IMR-90 (cell line): ENCODE measurements around the gene PPIL4. TPM values are rescaled to one million over a fixed set of nuclear protein-coding genes. Genes with fewer than 3 reads are reported as not detected.

Source experiments
- ATAC-seq: fragments of 200-7000 bp; cut with Tn5 transposase; 2 replicates; pipeline ENCODE4 v1.9.1; 2020; ENCODE audit warnings: low read depth, mild to moderate bottlenecking, moderate library complexity
- BruUV-seq: library from RNA; stranded (reverse); fragments of 400-500 nt; replicated peaks from 2 replicates; lab custom pipeline; 2021; lab: Mats Ljungman, UMichigan
- CTCF ChIA-PET: fragments of 300-600 bp; formaldehyde crosslinking; extraction: SDS; loops from one replicate; lab custom pipeline; 2021; ENCODE audit warnings: antibody characterized with exemption; lab: Yijun Ruan, JAX
- POLR2A ChIA-PET: fragments of 300-600 bp; sonication (Branson Sonifier 250); formaldehyde crosslinking; loops from one replicate; lab custom pipeline; 2022; ENCODE audit warnings: antibody characterized with exemption; ENCODE audit not compliant: unreplicated experiment; lab: Charles Lee
- DNase-seq: peaks from one replicate; pipeline ENCODE4 v3.0.0; 2013
- H2AFZ ChIP-seq: replicated peaks from 2 replicates; pipeline ENCODE3; 2013; ENCODE audit warnings: low read length, mild to moderate bottlenecking; ENCODE audit not compliant: poor library complexity
- H2AK5ac ChIP-seq: 2 replicates; pipeline ENCODE4 v1.6.1; 2013; ENCODE audit warnings: low read depth, low read length, inconsistent platforms
- H2AK9ac ChIP-seq: replicated peaks from 2 replicates; pipeline ENCODE3; 2013; ENCODE audit warnings: mild to moderate bottlenecking, low read depth, low read length, moderate library complexity; ENCODE audit not compliant: poor library complexity
- H2BK120ac ChIP-seq: 2 replicates; pipeline ENCODE4 v1.6.1; 2013; ENCODE audit warnings: low read depth, low read length, inconsistent platforms
- H2BK15ac ChIP-seq: 3 replicates; pipeline ENCODE4 v1.6.1; 2013; ENCODE audit warnings: low read depth, low read length, inconsistent platforms
- H2BK20ac ChIP-seq: 2 replicates; pipeline ENCODE4 v1.6.1; 2013; ENCODE audit warnings: low read depth, mild to moderate bottlenecking, inconsistent platforms, low read length, moderate library complexity
- H2BK5ac ChIP-seq: 2 replicates; pipeline ENCODE4 v1.6.1; 2013; ENCODE audit warnings: mild to moderate bottlenecking, low read depth, low read length, inconsistent platforms; ENCODE audit not compliant: poor library complexity, severe bottlenecking
- H3K14ac ChIP-seq: replicated peaks from 2 replicates; pipeline ENCODE4 v1.6.1; 2013; ENCODE audit warnings: low read depth, low read length, inconsistent platforms
- H3K18ac ChIP-seq: 2 replicates; pipeline ENCODE4 v1.6.1; 2013; ENCODE audit warnings: low read depth, low read length, control low read depth
- H3K23ac ChIP-seq: 2 replicates; pipeline ENCODE4 v1.6.1; 2013; ENCODE audit warnings: low read depth, low read length, inconsistent platforms
- H3K27ac ChIP-seq: 2 replicates; pipeline ENCODE4 v1.5.1; 2013; ENCODE audit warnings: mild to moderate bottlenecking, control low read depth, low read length; ENCODE audit not compliant: insufficient read depth
- H3K27me3 ChIP-seq: 2 replicates; pipeline ENCODE4 v1.6.1; 2013; ENCODE audit warnings: low read length; ENCODE audit not compliant: control insufficient read depth, insufficient read depth
- H3K36me3 ChIP-seq: 2 replicates; pipeline ENCODE4 v1.6.1; 2013; ENCODE audit warnings: low read length, mixed read lengths; ENCODE audit not compliant: control insufficient read depth, insufficient read depth
- H3K4ac ChIP-seq: 2 replicates; pipeline ENCODE4 v1.6.1; 2013; ENCODE audit warnings: low read depth, low read length, inconsistent platforms
- H3K4me1 ChIP-seq: 2 replicates; pipeline ENCODE4 v1.6.1; 2013; ENCODE audit warnings: low read length, mixed read lengths; ENCODE audit not compliant: control insufficient read depth, insufficient read depth
- H3K4me2 ChIP-seq: 2 replicates; pipeline ENCODE4 v1.6.1; 2013; ENCODE audit warnings: low read depth, mild to moderate bottlenecking, control low read depth, low read length, moderate library complexity
- H3K4me3 ChIP-seq: 2 replicates; pipeline ENCODE4 v1.5.1; 2013; ENCODE audit warnings: low read depth, mild to moderate bottlenecking, control low read depth, low read length, moderate library complexity; ENCODE audit not compliant: insufficient read depth
- H3K56ac ChIP-seq: 2 replicates; pipeline ENCODE4 v1.6.1; 2013; ENCODE audit warnings: low read length, inconsistent platforms; ENCODE audit not compliant: insufficient read depth; ENCODE audit errors: extremely low read depth
- H3K79me1 ChIP-seq, 2 experiments: 2 replicates each; pipeline ENCODE4 v1.6.1; 2013; ENCODE audit warnings: low read length in 2 of 2, inconsistent platforms in 1 of 2, low read depth in 1 of 2
- H3K9ac ChIP-seq: 2 replicates; pipeline ENCODE4 v1.6.1; 2013; ENCODE audit warnings: low read depth, low read length, control low read depth
- H3K9me1 ChIP-seq: 2 replicates; pipeline ENCODE4 v1.6.1; 2013; ENCODE audit warnings: low read length, inconsistent platforms; ENCODE audit not compliant: insufficient read depth
- H3K9me3 ChIP-seq: 2 replicates; pipeline ENCODE4 v1.6.1; 2013; ENCODE audit warnings: low read length; ENCODE audit not compliant: control insufficient read depth, insufficient read depth
- H4K20me1 ChIP-seq: 2 replicates; pipeline ENCODE4 v1.6.1; 2013; ENCODE audit warnings: low read length, inconsistent platforms; ENCODE audit not compliant: insufficient read depth
- H4K5ac ChIP-seq: 2 replicates; pipeline ENCODE4 v1.6.1; 2013; ENCODE audit warnings: mild to moderate bottlenecking, low read depth, low read length, control low read depth
- H4K8ac ChIP-seq, 2 experiments: 2 replicates each; pipeline ENCODE4 v1.6.1; 2013; ENCODE audit warnings: low read depth in 2 of 2, low read length in 2 of 2, control low read depth in 1 of 2, inconsistent platforms in 1 of 2
- H4K91ac ChIP-seq: 2 replicates; pipeline ENCODE4 v1.6.1; 2013; ENCODE audit warnings: low read depth, low read length, inconsistent platforms; ENCODE audit not compliant: insufficient read depth
- BHLHE40 ChIP-seq: fragments of 150-350 bp; IDR thresholded peaks from 2 replicates; pipeline ENCODE4 v1.6.1; 2016; ENCODE audit warnings: mild to moderate bottlenecking, low read depth, low read length
- CHD1 ChIP-seq: IDR thresholded peaks from 2 replicates; pipeline ENCODE4 v1.6.1; 2012; ENCODE audit warnings: low read depth, low read length, improper control_type of control experiment
- FOS ChIP-seq: fragments of 150-350 bp; IDR thresholded peaks from 2 replicates; pipeline ENCODE4 v1.6.1; 2016; ENCODE audit warnings: low read depth, low read length
- MAFK ChIP-seq: IDR thresholded peaks from 2 replicates; pipeline ENCODE4 v1.6.1; 2012; ENCODE audit warnings: low read depth, low read length, improper control_type of control experiment
- MXI1 ChIP-seq: IDR thresholded peaks from 2 replicates; pipeline ENCODE4 v1.6.1; 2012; ENCODE audit warnings: low read depth, mild to moderate bottlenecking, low read length, moderate library complexity, borderline replicate concordance
- NFE2L2 ChIP-seq: fragments of 150-350 bp; IDR thresholded peaks from 2 replicates; pipeline ENCODE4 v1.6.1; 2016; ENCODE audit warnings: low read depth, mild to moderate bottlenecking, low read length
- POLR2A ChIP-seq: IDR thresholded peaks from 2 replicates; pipeline ENCODE4 v1.6.1; 2012; ENCODE audit warnings: mild to moderate bottlenecking, low read depth, low read length
- RAD21 ChIP-seq: IDR thresholded peaks from 2 replicates; pipeline ENCODE4 v1.6.1; 2012; ENCODE audit warnings: low read length, improper control_type of control experiment
- RCOR1 ChIP-seq: IDR thresholded peaks from 2 replicates; pipeline ENCODE4 v1.6.1; 2012; ENCODE audit warnings: mild to moderate bottlenecking, low read length, improper control_type of control experiment; ENCODE audit not compliant: insufficient replicate concordance
- RFX5 ChIP-seq: IDR thresholded peaks from 2 replicates; pipeline ENCODE4 v1.8.0; 2012; ENCODE audit warnings: low read depth, mild to moderate bottlenecking, low read length, moderate library complexity
- SMC3 ChIP-seq: fragments of 150-350 bp; IDR thresholded peaks from 2 replicates; pipeline ENCODE4 v1.6.1; 2016; ENCODE audit warnings: low read depth, mild to moderate bottlenecking, antibody characterized with exemption, low read length, moderate library complexity
- WGBS, 2 experiments: methylation state at CpG; one replicate each; pipeline versions ENCODE4 v1.1.5 to v1.1.7; 2013; ENCODE audit warnings: missing lambda C conversion rate in 2 of 2; ENCODE audit not compliant: insufficient read length in 1 of 2; ENCODE audit errors: extremely low coverage in 2 of 2; 5-methylcytosine and 5-hydroxymethylcytosine counted together
- dilution Hi-C: fragments of 300-500 bp; cut with HindIII; formaldehyde crosslinking; loops from one replicate; pipeline ENCODE4 v1.14.3; 2018; ENCODE audit warnings: low sequenced_read_pairs; ENCODE audit not compliant: unreplicated experiment
- in situ Hi-C: fragments of 300-500 bp; cut with MboI; formaldehyde crosslinking; loops from 3 replicates; pipeline ENCODE4 v1.14.3; 2019; ENCODE audit warnings: low sequenced_read_pairs, inconsistent platforms, mixed read lengths
- intact Hi-C: fragments of 100-400 bp; cut with micrococcal nuclease; formaldehyde crosslinking; loops from 2 replicates; pipeline ENCODE4 v1.10.0; 2022
- polyA plus RNA-seq, 3 experiments: library from polyadenylated mRNA; depleted of rRNA; stranded (reverse); fragments of >200 nt; gene quantifications; 2 replicates each; pipeline ENCODE4 v1.2.3, GENCODE V29; 2012; ENCODE audit warnings: low replicate concordance in 1 of 3
- total RNA-seq: library from RNA; depleted of rRNA; stranded (reverse); fragments of >200 nt; gene quantifications from 2 replicates; pipeline ENCODE4 v1.2.3, GENCODE V29; 2012
- TF ChIP-seq, protein P1 (sequence below): fragments of 150-350 bp; IDR thresholded peaks from 2 replicates; pipeline ENCODE4 v1.6.1; 2017; ENCODE audit warnings: mild to moderate bottlenecking, antibody characterized with exemption, low read length, low read depth

PPIL4 gene
- total and polyA plus RNA-seq, 2 of the 4 experiments (the other 2 are of a cell fraction): 10.6 to 13.3 TPM

DNA sequence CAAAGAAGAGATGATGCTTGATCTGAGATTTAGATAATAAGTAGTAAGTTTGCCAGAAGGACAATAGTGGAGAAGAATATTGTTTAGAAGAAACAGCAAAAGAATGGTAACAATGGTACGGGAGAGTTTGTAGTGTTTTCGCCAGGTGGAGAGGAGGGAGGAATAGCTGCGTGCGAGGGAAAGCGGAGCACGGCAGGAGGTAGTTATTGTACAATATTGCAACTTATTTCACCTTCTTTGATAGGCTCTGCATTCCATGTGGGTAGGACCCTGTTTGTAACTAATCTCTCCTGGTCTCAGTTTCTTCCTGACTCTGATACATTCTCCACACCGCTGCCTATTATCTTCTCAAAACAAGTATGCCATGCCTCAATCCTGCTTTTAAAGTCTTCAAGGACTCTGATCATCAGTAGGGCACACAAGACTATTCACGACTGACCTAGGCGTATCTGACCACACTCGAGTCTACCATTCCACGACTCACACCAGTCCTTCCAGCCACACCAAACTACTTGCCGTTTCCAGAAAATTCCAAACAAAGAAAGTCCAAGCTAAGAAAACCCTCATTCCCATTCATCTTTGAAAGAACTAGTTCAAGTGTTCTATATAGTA lies 1.1 kb downstream of the PPIL4 start (continued):
- no peak for TF ChIP-seq MXI1

DNA sequence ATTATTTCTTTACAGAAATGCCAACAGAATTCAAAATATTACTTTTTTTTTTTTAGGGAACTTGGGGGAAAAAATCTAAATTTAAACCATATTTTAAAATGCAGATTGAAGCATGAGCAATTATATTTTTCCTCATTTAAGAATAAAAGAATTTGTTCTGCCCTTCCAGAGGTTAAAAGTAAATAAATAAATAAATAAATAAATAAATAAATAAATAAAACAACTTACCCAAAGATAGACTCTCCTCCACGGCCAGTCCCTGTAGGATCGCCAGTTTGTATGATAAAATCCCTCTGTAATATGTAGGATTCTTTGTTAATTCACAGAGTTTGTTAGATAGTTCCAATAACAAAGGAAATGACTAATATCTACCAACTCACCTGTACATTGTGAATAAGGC lies 4.7 kb downstream of the PPIL4 start:
- Histone ChIP-seq H2AK5ac (no peak overlapping the region), H4K20me1 (peaks cover 31% of the 10 kb centered on the region), H4K91ac (no peak overlapping the region), H2AK9ac (no peak overlapping the region), H3K27me3 (no peaks in the 10 kb centered on the region), H3K9me3 (no peaks in the 10 kb centered on the region), H3K4ac (no peak overlapping the region), H3K4me1 (no peaks in the 10 kb centered on the region; the same call in 1 of the 2 replicates), H3K9me1 (peaks cover 4% of the 10 kb centered on the region; the same call in 1 of the 2 replicates), H3K9ac (no peak overlapping the region), H3K36me3 (peaks cover 28% of the 10 kb centered on the region), H2BK5ac (no peak overlapping the region), H2AFZ (no peak overlapping the region), H3K23ac (no peak overlapping the region), H2BK15ac (no peak overlapping the region), H4K8ac (no peak overlapping the region), H3K56ac (no peak overlapping the region), H3K4me3 (no peak overlapping the region), H3K79me1 (peaks cover 21 to 48% of the 10 kb centered on the region in 2 experiments), H3K27ac (no peak overlapping the region), H2BK120ac (no peak overlapping the region), H3K18ac (no peak overlapping the region), H4K5ac (no peak overlapping the region), H3K14ac (no peak overlapping the region), H3K4me2 (no peak overlapping the region), H2BK20ac (no peak overlapping the region)
- BruUV-seq: no TSS peak
- intact Hi-C loops (no loop called here), in situ Hi-C loops (loop anchor here (10.0 kb wide), 1 partner anchor 384 kb away; the partner anchor contains the start of gene RAET1G), dilution Hi-C loops (no loop called here)
- TF ChIP-seq SMC3 (no peak), CHD1 (no peak), POLR2A (no peak), FOS (no peak), RFX5 (no peak), RAD21 (no peak), RCOR1 (no peak), NFE2L2 (no peak), MXI1 (no peak), BHLHE40 (no peak), MAFK (no peak)
- TF ChIP-seq, protein P1, sequence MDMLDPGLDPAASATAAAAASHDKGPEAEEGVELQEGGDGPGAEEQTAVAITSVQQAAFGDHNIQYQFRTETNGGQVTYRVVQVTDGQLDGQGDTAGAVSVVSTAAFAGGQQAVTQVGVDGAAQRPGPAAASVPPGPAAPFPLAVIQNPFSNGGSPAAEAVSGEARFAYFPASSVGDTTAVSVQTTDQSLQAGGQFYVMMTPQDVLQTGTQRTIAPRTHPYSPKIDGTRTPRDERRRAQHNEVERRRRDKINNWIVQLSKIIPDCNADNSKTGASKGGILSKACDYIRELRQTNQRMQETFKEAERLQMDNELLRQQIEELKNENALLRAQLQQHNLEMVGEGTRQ: no peak
- no peak for ATAC-seq
- WGBS, 2 experiments: no CpG with 5 or more reads among the region's 2 CpGs
- no peak for DNase-seq
- ChIA-PET CTCF (interaction anchor here (0.5 kb wide), 1 partner anchor 121 kb away, joined by 3 read pairs; no protein-coding TSS in a partner anchor), POLR2A (no interaction called here)
